Esophagus muscularis mucosa (tissue), 4 donors: ENCODE data around the gene ATRNL1. TPM values are rescaled to one million over a fixed set of nuclear protein-coding genes. Genes with fewer than 3 reads are reported as not detected.
"Not testable (repeated sequence)": the region's sequence is repeated elsewhere in the genome, so short reads cannot be mapped to it uniquely, and the experiment has no call there.

Experiments used
- DNase-seq: peaks from one replicate; pipeline ENCODE4 v3.0.0-alpha.2; 2017; ENCODE audit errors: extremely low spot score
- H3K27ac ChIP-seq, 4 donors: fragments of 200-600 bp; sonication (generic); replicated peaks in 1 of 4; 1 replicate in 3 of 4; 2 replicates in 1 of 4; pipeline ENCODE4 v1.5.1; 2016 to 2019; ENCODE audit warnings: mild to moderate bottlenecking in 1 of 4
- H3K27me3 ChIP-seq, 4 donors: fragments of 200-600 bp; sonication (generic); one replicate each; pipeline versions ENCODE4 v1.5.1 to v1.6.0; 2016 to 2019
- H3K36me3 ChIP-seq, 4 donors: fragments of 200-600 bp; sonication (generic); one replicate each; pipeline ENCODE4 v1.5.1; 2016 to 2019
- H3K4me1 ChIP-seq, 4 donors: fragments of 200-600 bp; sonication (generic); one replicate each; pipeline ENCODE4 v1.5.1; 2016 to 2019
- H3K4me3 ChIP-seq, 4 donors: fragments of 200-600 bp; sonication (generic); 1 replicate in 2 of 4; 2 replicates in 2 of 4; pipeline ENCODE4 v1.5.1; 2016 to 2019; ENCODE audit warnings: mild to moderate bottlenecking in 4 of 4, moderate library complexity in 1 of 4
- H3K9me3 ChIP-seq, 4 donors: fragments of 200-600 bp; sonication (generic); 1 replicate in 3 of 4; 2 replicates in 1 of 4; pipeline ENCODE4 v1.5.1; 2016 to 2019
- EP300 ChIP-seq: sonication (generic); formaldehyde crosslinking; IDR thresholded peaks from one replicate; pipeline ENCODE4 v1.6.1; 2017; ENCODE audit warnings: antibody characterized with exemption
- POLR2A ChIP-seq: fragments of 450-650 bp; IDR thresholded peaks from one replicate; pipeline ENCODE4 v1.6.1; 2017; ENCODE audit warnings: antibody characterized with exemption, moderate library complexity, mild to moderate bottlenecking, low read depth
- POLR2AphosphoS5 ChIP-seq, 2 donors: sonication (generic); formaldehyde crosslinking; IDR thresholded peaks; one replicate each; pipeline ENCODE4 v1.6.1; 2017; ENCODE audit warnings: antibody characterized with exemption in 2 of 2
- WGBS: methylation state at CpG from one replicate; pipeline ENCODE4 v1.1.5; 2018; 5-methylcytosine and 5-hydroxymethylcytosine counted together
- intact Hi-C: fragments of 100-400 bp; cut with DNase I; formaldehyde crosslinking; loops from one replicate; pipeline ENCODE4 v1.15.1; 2023
- total RNA-seq, 4 donors: library from RNA; depleted of rRNA; stranded (reverse); fragments of >200 nt; gene quantifications; one replicate each; pipeline versions ENCODE4 v1.1.0 to v1.2.1, GENCODE V29; 2016
- TF ChIP-seq, protein P1 (sequence below), 3 experiments: fragments of 200-600 bp in 2 of 3; fragments of 450-650 bp in 1 of 3; sonication (generic) in 2 of 3; IDR thresholded peaks; one replicate each; pipeline ENCODE4 v1.5.1; 2017 to 2019; ENCODE audit warnings: antibody characterized with exemption in 3 of 3, mild to moderate bottlenecking in 2 of 3, moderate library complexity in 1 of 3

Gene ATRNL1
- total RNA-seq, 4 donors from 2014 or later: 5.0 to 18.0 (median 11.3) TPM

DNA sequence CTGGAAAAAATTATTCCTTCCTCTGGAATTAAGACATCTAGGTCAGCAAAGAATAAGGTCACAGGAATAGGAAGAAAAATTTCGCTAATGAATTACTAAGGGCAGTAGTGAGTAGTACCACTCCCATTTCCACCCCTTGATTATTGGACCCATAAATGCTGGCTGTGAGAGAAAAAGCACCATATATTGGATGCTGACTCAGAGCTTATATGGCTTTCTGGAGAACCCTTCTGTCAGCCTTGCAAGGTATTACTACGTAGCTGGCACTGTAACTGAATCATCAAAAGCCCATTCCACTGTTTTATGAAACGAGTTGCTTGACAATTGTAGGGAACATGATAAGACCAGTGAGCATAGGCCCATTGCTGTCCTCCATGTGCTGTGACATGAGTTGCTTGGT is 179.3 kb downstream of the ATRNL1 start:
- Histone ChIP-seq H3K36me3 (no peaks in the 10 kb centered on the region), H3K9me3 (no peaks in the 10 kb centered on the region), H3K27me3 (no peaks in the 10 kb centered on the region), H3K4me1 (no peaks in the 10 kb centered on the region), H3K27ac (no peak overlapping the region), H3K4me3 (no peak overlapping the region)
- no peak for DNase-seq
- TF ChIP-seq, protein P1, sequence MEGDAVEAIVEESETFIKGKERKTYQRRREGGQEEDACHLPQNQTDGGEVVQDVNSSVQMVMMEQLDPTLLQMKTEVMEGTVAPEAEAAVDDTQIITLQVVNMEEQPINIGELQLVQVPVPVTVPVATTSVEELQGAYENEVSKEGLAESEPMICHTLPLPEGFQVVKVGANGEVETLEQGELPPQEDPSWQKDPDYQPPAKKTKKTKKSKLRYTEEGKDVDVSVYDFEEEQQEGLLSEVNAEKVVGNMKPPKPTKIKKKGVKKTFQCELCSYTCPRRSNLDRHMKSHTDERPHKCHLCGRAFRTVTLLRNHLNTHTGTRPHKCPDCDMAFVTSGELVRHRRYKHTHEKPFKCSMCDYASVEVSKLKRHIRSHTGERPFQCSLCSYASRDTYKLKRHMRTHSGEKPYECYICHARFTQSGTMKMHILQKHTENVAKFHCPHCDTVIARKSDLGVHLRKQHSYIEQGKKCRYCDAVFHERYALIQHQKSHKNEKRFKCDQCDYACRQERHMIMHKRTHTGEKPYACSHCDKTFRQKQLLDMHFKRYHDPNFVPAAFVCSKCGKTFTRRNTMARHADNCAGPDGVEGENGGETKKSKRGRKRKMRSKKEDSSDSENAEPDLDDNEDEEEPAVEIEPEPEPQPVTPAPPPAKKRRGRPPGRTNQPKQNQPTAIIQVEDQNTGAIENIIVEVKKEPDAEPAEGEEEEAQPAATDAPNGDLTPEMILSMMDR (IDR thresholded peaks at IDR 0.05): no peak
- TF ChIP-seq POLR2AphosphoS5 (IDR thresholded peaks at IDR 0.05): no peak
- no peak for TF ChIP-seq EP300
- no peak for TF ChIP-seq POLR2A
- intact Hi-C loops: no loop called here
- WGBS: 84% methylated on average over 3 of the region's 3 CpGs

DNA sequence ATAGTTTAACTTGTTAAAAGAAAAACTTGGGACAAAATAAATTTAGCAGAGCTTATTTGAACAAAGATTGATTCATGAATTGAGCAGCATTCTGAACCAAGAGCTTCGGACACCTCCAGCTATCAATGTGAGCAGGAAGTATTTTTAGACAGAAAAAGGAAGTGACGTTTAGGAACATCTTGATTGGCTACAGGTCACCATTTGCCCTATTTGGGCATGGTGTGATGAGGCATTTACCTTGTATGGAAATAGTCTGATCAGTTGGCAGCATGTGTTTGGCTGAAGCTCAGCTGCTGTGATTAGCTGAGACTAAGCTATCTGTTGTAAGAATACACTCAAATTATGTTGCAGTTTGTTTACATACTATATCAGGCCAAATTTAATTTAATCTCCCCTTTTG is 185.1 kb downstream of the ATRNL1 start:
- H3K4me3 ChIP-seq: no peak overlapping the region
- no peak overlapping the region for H3K27ac ChIP-seq
- DNase-seq: no peak
- intact Hi-C loops: no loop called here
- TF ChIP-seq, protein P1 (IDR thresholded peaks at IDR 0.05): no peak
- TF ChIP-seq EP300: no peak
- TF ChIP-seq POLR2A: no peak
- TF ChIP-seq POLR2AphosphoS5 (IDR thresholded peaks at IDR 0.05): no peak
- no peaks in the 10 kb centered on the region for H3K27me3 ChIP-seq
- 72% methylated on average over 2 of the region's 2 CpGs for WGBS
- H3K4me1 ChIP-seq: no peaks in the 10 kb centered on the region
- H3K9me3 ChIP-seq: no peaks in the 10 kb centered on the region
- H3K36me3 ChIP-seq: no peaks in the 10 kb centered on the region

- no peak for DNase-seq
- H3K36me3 ChIP-seq: no peaks in the 10 kb centered on the region
- intact Hi-C loops: no loop called here
- no peak overlapping the region for H3K27ac ChIP-seq
- TF ChIP-seq, protein P1 (IDR thresholded peaks at IDR 0.05): no peak
- TF ChIP-seq POLR2A: no peak
- H3K9me3 ChIP-seq: peaks cover 0 to 22% (median 16%) of the 10 kb centered on the region in 4 donors
- no peaks in the 10 kb centered on the region for H3K27me3 ChIP-seq
- H3K4me1 ChIP-seq: no peaks in the 10 kb centered on the region
- H3K4me3 ChIP-seq: no peak overlapping the region
- 100% methylated on average over 3 of the region's 5 CpGs for WGBS
These were observed 202.1 kb downstream of the ATRNL1 start for GRCh38 chr10:115295213-115295805.

DNA sequence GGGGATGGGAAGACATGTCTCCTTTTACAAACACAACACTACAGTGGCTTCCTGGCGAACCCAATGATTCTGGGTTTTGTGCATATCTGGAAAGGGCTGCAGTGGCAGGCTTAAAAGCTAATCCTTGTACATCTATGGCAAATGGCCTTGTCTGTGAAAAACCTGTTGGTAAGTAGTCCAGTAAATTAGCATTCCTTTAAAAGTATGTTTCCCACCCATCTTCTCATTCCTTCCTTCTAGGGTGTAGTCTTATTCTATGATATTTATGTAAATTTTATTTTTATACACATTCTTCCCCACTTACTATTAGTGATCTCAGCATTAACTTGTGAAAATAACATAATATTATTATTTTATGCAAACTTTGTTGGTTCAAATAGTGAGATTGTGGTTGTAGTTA is 206.9 kb downstream of the ATRNL1 start:
- no peak for DNase-seq
- H3K27ac ChIP-seq: no peak overlapping the region
- TF ChIP-seq, protein P1 (IDR thresholded peaks at IDR 0.05): no peak
- TF ChIP-seq POLR2AphosphoS5 (IDR thresholded peaks at IDR 0.05): no peak
- no peak for TF ChIP-seq EP300

DNA sequence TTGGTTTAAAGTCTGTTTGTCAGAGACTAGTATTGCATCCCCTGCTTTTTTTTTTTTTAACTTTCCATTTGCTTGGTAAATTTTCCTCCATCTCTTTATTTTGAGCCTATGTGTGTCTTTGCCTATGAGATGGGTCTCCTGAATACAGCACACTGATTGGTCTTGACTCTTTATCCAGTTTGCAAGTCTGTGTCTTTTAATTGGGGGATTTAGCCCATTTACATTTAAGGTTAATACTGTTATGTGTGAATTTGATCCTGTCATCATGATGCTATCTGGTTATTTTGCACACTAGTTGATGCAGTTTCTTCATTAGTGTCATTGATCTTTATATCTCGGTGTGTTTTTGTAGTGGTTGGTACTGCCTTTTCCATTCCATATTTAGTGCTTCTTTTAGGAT is 226.5 kb downstream of the ATRNL1 start:
- H3K9me3 ChIP-seq, H3K4me3 ChIP-seq, H3K4me1 ChIP-seq, intact Hi-C loops, H3K36me3 ChIP-seq, DNase-seq, H3K27me3 ChIP-seq, H3K27ac ChIP-seq: not testable (repeated sequence)
- 97% methylated on average over 1 of the region's 1 CpG for WGBS

More for the DNA sequence above, 206.9 kb downstream of the ATRNL1 start:
- Histone ChIP-seq H3K36me3 (no peaks in the 10 kb centered on the region), H3K27me3 (no peaks in the 10 kb centered on the region), H3K9me3 (peaks cover 0 to under 1% (median under 1%) of the 10 kb centered on the region in 4 donors), H3K4me1 (no peaks in the 10 kb centered on the region), H3K4me3 (no peak overlapping the region)
- intact Hi-C loops: no loop called here
- WGBS: 95% methylated on average over 1 of the region's 1 CpG
